Measurements from ENCODE around the gene POU2AF1. TPM values are rescaled to one million over a fixed set of nuclear protein-coding genes. Genes with fewer than 3 reads are reported as not detected.

The POU2AF1 gene
- total and polyA plus RNA-seq, 2 experiments from 2014 or later: not detected

DNA sequence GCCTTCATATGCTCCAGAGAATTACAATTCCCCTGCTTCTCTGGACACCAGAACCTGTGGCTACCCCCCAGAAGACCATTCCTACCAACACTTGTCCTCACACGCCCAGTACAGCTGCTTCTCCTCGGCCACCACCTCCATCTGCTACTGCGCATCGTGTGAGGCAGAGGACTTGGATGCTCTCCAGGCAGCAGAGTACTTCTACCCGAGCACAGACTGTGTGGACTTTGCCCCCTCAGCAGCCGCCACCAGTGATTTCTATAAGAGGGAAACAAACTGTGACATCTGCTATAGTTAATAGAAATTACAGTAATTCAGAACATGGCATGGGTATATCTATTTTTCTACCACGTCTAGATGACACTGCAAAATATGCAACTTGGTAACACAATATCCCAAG is 70.9 kb downstream of the POU2AF1 start:
- peaks cover 12% of the 10 kb centered on the region; the same call in 2 of the 3 replicates for H3K4me1 Mint-ChIP-seq
- ATAC-seq (no peak), DNase-seq (ENCODE audit: low spot score) (no peak)
- Histone ChIP-seq H4K20me1 (replicated peaks; ENCODE audit: insufficient read depth) (no peaks in the 10 kb centered on the region), H3K9me2 (ENCODE audit: insufficient read depth) (no peaks in the 10 kb centered on the region), H2AFZ (no peak overlapping the region), H3K79me2 (replicated peaks; ENCODE audit: insufficient read depth) (no peaks in the 10 kb centered on the region), H3K4me3 (no peak overlapping the region), H3K27me3 (ENCODE audit: insufficient read depth) (no peaks in the 10 kb centered on the region), H3K4me2 (no peak overlapping the region), H3K36me3 (ENCODE audit: insufficient read depth) (no peaks in the 10 kb centered on the region), H3F3A (replicated peaks; ENCODE audit: low read depth) (no peaks in the 10 kb centered on the region), H3K27ac (ENCODE audit: low read depth) (no peak overlapping the region), H3K4me1 (ENCODE audit: insufficient read depth) (peaks cover 3% of the 10 kb centered on the region)
- peaks cover 4% of the 10 kb centered on the region for H3K27me3 Mint-ChIP-seq (ENCODE audit: insufficient read depth, low read depth, poor library complexity)
- H3K36me3 Mint-ChIP-seq (ENCODE audit: low read depth): no peaks in the 10 kb centered on the region
- TF ChIP-seq, protein P1, sequence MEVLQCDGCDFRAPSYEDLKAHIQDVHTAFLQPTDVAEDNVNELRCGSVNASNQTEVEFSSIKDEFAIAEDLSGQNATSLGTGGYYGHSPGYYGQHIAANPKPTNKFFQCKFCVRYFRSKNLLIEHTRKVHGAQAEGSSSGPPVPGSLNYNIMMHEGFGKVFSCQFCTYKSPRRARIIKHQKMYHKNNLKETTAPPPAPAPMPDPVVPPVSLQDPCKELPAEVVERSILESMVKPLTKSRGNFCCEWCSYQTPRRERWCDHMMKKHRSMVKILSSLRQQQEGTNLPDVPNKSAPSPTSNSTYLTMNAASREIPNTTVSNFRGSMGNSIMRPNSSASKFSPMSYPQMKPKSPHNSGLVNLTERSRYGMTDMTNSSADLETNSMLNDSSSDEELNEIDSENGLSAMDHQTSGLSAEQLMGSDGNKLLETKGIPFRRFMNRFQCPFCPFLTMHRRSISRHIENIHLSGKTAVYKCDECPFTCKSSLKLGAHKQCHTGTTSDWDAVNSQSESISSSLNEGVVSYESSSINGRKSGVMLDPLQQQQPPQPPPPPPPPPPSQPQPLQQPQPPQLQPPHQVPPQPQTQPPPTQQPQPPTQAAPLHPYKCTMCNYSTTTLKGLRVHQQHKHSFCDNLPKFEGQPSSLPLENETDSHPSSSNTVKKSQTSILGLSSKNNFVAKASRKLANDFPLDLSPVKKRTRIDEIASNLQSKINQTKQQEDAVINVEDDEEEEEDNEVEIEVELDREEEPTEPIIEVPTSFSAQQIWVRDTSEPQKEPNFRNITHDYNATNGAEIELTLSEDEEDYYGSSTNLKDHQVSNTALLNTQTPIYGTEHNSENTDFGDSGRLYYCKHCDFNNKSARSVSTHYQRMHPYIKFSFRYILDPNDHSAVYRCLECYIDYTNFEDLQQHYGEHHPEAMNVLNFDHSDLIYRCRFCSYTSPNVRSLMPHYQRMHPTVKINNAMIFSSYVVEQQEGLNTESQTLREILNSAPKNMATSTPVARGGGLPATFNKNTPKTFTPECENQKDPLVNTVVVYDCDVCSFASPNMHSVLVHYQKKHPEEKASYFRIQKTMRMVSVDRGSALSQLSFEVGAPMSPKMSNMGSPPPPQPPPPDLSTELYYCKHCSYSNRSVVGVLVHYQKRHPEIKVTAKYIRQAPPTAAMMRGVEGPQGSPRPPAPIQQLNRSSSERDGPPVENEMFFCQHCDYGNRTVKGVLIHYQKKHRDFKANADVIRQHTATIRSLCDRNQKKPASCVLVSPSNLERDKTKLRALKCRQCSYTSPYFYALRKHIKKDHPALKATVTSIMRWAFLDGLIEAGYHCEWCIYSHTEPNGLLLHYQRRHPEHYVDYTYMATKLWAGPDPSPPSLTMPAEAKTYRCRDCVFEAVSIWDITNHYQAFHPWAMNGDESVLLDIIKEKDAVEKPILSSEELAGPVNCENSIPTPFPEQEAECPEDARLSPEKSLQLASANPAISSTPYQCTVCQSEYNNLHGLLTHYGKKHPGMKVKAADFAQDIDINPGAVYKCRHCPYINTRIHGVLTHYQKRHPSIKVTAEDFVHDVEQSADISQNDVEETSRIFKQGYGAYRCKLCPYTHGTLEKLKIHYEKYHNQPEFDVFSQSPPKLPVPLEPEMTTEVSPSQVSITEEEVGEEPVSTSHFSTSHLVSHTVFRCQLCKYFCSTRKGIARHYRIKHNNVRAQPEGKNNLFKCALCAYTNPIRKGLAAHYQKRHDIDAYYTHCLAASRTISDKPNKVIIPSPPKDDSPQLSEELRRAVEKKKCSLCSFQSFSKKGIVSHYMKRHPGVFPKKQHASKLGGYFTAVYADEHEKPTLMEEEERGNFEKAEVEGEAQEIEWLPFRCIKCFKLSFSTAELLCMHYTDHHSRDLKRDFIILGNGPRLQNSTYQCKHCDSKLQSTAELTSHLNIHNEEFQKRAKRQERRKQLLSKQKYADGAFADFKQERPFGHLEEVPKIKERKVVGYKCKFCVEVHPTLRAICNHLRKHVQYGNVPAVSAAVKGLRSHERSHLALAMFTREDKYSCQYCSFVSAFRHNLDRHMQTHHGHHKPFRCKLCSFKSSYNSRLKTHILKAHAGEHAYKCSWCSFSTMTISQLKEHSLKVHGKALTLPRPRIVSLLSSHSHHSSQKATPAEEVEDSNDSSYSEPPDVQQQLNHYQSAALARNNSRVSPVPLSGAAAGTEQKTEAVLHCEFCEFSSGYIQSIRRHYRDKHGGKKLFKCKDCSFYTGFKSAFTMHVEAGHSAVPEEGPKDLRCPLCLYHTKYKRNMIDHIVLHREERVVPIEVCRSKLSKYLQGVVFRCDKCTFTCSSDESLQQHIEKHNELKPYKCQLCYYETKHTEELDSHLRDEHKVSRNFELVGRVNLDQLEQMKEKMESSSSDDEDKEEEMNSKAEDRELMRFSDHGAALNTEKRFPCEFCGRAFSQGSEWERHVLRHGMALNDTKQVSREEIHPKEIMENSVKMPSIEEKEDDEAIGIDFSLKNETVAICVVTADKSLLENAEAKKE (CRISPR knock-in tag; IDR thresholded peaks at IDR 0.05): no peak
- TF ChIP-seq, protein P2, sequence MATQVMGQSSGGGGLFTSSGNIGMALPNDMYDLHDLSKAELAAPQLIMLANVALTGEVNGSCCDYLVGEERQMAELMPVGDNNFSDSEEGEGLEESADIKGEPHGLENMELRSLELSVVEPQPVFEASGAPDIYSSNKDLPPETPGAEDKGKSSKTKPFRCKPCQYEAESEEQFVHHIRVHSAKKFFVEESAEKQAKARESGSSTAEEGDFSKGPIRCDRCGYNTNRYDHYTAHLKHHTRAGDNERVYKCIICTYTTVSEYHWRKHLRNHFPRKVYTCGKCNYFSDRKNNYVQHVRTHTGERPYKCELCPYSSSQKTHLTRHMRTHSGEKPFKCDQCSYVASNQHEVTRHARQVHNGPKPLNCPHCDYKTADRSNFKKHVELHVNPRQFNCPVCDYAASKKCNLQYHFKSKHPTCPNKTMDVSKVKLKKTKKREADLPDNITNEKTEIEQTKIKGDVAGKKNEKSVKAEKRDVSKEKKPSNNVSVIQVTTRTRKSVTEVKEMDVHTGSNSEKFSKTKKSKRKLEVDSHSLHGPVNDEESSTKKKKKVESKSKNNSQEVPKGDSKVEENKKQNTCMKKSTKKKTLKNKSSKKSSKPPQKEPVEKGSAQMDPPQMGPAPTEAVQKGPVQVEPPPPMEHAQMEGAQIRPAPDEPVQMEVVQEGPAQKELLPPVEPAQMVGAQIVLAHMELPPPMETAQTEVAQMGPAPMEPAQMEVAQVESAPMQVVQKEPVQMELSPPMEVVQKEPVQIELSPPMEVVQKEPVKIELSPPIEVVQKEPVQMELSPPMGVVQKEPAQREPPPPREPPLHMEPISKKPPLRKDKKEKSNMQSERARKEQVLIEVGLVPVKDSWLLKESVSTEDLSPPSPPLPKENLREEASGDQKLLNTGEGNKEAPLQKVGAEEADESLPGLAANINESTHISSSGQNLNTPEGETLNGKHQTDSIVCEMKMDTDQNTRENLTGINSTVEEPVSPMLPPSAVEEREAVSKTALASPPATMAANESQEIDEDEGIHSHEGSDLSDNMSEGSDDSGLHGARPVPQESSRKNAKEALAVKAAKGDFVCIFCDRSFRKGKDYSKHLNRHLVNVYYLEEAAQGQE (IDR thresholded peaks at IDR 0.05; ENCODE audit: unreplicated experiment): no peak
- no peak for TF ChIP-seq NANOG (IDR thresholded peaks at IDR 0.05; ENCODE audit: borderline replicate concordance)
- TF ChIP-seq JUNB (IDR thresholded peaks at IDR 0.05; ENCODE audit: unreplicated experiment): no peak
- no peak overlapping the region for H3K27ac Mint-ChIP-seq
- H3K9me3 Mint-ChIP-seq: no peaks in the 10 kb centered on the region
- no peak overlapping the region for H3K4me3 Mint-ChIP-seq

All from GM23338 (cell line).